NCI-H446 treated with DMSO at 0.1 percent for 48 hours (cell line): ENCODE measurements around the gene TOMM34.

ENCODE experiments used
- DNase-seq: peaks from one replicate; lab custom pipeline; 2025; lab: John Stamatoyannopoulos, UW

The TOMM34 gene

GRCh38 chr20:44962483-44962882 is 2.3 kb upstream of the TOMM34 start:
- DNase-seq, result no peak

- DNase-seq, result no peak
Observed at GRCh38 chr20:44961870-44962267, 1.7 kb upstream of the TOMM34 start.

DNA sequence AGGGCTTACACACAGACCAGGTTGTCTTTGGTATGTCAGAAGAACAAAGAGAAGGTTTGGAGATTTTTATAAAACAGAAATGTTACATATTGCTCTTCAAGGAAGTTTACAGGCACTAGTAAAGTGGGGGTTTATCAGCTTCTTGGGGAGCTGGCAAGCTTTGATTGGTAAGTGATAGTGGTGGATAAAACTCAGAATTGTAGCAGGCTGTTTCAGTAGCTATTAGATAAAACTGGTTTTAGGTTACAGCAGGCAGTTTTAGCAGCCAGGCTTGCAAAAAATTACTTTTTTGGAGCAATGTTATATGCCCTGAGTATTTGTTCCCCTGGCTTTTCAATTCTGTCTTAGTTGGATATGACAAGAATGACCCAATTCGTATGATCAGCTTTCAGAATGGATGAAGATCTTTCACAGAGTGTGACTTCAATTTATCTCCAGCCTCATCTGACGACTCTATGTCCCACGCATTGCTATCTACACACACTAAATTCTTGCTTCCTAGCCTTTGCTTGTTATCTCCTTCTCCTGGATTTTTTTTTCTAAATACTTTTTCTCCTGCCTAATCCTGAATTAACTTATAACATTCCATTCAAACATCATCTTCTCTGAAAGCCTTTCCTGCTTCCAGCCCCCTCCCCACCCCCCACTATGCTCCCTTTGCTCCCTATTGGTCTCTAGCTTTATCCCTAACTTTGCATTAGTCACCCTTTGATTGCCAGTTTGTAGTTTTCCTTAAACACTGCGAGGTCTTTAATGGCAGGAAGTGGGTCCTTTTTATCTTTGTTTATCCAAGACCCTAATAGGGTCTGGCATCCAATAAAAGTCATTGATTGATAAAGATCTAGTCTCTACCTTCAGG is 1.0 kb upstream of the TOMM34 start:
- no peak for DNase-seq

DNA sequence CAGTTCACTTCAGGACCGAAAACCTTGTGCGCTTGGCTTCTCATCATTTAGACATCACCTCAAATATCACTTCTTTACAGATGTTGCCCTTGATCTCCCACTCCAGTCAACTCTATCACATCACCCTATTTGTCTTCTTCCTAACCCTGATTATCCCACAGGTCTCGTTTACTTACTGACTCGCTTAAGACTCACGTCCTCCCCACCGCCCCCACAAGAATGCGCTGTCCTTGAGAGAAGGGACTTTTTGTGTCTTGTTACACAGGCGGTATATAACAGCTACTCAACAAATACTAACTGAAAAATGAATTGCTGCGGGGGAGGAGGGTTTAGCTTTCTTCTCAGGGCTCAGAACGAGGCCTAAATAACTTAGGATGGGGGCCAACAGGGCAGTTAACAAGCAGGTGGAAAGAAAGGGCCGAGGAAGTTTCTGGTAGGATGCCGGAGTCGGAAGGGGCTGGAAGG is 527 bp downstream of the TOMM34 start:
- DNase-seq, result no peak

DNA sequence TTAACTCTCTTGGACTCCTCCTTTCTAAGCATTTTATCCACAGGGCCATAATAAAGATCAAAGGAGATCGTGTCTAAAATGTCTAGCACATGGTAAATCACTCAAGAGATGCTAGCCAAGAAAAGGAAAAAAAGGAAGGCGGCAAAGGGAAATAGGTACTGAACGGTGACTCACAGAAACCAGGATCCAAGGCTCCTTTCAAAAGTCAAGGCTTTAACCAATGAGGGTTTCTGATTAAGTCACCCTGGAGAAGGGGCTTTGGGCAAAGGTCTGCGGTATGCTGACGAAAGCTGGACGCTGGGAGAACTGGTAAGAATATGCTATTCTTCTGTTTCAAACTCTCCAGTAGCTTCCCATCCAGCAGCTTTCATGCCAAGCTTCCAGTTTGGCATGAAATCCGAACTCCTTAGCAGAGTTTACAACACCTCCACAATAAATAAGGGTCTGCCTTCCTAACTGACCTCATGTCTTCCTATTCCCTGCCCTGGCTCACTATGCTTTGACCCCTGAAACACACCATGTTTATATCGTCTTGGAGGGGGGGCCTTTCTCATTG is 1.0 kb downstream of the TOMM34 start:
- DNase-seq, result no peak

DNA sequence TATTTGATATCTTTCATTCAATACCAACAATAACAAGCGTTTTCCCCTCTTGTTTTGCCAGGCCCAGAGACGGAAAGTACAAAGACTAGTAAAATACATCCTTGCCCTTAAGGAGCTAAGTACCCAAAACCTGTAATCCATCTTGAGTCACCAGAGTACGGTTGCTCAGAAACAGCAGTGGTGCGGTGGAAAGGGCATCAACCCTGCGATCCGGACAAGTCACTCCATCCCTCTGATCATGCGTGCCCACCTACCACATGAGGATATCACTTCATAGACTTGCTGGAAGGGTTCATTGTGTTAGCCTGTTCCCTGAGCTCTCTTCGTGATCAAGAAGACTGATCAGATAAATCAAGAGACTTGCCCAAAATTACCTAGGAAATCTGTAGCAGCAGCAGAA is 1.9 kb downstream of the TOMM34 start:
- DNase-seq, result no peak

GRCh38 chr20:44956410-44956809 is 3.8 kb downstream of the TOMM34 start:
- no peak for DNase-seq

DNA sequence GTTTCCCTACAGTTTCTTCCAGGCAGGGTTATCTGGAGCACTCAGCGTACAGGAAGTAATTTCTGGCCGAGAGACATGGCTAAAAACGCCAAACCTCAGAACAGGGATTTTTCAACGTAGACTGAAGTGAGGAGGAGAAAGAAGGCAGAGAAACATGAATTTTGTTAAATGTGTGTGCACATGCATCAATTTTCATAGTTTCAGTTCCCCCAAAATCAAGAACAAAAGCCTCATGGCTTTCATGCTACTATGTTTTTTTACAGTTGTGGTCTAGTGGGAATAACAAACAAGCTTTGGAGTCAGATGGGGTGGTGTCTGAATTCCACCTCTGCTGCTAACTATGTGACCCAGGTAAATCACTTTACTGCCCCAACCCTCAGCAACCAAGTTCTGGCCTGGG is 4.9 kb downstream of the TOMM34 start:
- no peak for DNase-seq

GRCh38 chr20:44954211-44954610 is 6.0 kb downstream of the TOMM34 start:
- no peak for DNase-seq

DNA sequence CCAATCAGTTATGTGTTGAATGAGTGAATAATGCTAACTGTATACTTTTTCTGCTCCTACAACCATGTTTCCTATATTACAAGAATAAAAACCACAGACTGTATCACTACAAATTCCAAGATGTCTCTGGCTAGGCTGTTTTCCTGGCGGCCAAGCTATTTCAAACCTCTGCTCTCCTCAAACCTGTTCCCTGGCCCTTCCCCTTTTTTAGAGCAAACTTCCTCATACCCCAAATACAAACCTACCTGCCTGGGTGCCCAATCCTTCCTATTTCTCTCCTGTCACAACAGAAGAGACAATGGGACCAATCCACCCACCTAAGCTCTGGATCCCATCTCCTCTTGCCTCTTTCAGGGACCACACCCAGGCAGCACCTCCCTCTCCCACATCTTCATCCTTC is 7.5 kb downstream of the TOMM34 start:
- DNase-seq, result no peak

DNA sequence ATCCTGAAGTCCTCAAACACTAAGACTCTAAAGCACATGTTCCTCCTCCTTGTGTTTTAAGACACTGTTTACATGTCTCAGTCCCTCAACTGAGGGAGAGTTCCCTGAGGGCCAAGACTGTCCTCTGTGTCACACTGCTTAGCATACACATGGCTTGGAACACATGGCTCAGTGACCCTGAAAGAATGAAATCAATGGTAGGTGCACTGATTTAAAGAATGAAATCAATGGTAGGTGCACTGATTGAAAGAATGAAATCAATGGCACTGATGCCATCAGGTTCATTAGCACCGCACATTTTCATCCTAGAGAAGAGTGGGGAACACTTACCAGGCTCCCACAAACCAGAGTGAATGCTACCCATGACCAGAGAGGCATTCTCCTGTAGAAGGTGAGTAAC is 9.8 kb downstream of the TOMM34 start:
- no peak for DNase-seq

DNA sequence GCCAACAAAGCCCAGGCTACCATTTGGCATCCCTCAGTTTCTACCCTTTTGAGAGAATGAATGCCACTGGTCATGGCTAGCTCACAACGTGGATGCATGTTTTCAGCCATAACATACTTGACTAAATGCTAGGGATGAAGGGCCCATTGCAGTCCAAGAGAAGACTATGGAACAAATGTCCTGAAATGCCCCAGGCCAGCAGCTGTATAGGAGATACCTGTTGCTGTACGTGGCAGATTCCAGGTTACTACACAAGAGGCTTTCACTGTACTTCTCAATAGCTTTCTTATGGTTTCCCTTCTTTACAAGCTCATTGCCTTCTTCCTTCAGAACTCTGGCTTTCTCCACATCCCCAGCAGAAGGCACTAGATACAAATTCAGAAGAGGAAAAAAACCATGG is 11.7 kb downstream of the TOMM34 start:
- DNase-seq, result no peak

DNA sequence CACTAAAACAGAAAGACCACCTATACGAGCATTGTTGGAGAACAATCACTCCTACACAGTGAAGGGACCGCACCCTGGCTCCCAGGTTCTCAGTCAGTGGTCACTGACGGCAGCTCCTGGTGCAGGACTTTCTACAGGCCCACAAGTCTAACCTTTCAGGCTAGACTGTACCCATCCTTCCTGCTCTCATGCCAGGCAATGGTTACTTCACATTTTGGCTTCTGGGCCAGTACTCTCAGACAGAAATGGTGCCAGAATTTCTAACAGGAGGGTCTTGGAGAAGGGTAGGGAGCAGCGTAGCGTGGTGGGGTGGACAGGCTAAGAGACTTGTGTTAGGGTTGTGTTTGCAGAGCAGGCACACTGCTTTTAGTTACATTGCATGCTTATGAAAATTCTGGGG is 12.1 kb downstream of the TOMM34 start:
- no peak for DNase-seq

- no peak for DNase-seq
Observed at GRCh38 chr20:44946271-44946852, 13.8 kb downstream of the TOMM34 start.

GRCh38 chr20:44945261-44945660 is 14.9 kb downstream of the TOMM34 start:
- no peak for DNase-seq

DNA sequence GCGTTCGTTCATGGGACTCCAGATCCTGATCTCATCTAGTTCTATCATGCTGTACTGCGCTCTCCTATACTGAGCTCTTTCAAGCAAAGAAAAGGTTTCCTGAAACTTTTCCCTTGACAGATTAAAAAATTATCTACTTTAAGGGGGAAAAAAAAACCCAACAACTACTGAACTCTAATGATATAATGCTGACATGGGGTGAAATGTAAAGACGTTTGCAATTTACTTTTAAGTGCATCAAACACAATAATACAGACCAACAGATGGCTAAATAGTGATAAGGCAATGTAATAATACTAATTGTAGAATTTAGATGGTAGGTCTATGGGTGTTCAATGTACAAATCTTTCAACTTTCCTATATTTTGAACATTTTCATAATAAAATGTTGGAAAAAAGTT is 16.4 kb downstream of the TOMM34 start:
- no peak for DNase-seq

DNA sequence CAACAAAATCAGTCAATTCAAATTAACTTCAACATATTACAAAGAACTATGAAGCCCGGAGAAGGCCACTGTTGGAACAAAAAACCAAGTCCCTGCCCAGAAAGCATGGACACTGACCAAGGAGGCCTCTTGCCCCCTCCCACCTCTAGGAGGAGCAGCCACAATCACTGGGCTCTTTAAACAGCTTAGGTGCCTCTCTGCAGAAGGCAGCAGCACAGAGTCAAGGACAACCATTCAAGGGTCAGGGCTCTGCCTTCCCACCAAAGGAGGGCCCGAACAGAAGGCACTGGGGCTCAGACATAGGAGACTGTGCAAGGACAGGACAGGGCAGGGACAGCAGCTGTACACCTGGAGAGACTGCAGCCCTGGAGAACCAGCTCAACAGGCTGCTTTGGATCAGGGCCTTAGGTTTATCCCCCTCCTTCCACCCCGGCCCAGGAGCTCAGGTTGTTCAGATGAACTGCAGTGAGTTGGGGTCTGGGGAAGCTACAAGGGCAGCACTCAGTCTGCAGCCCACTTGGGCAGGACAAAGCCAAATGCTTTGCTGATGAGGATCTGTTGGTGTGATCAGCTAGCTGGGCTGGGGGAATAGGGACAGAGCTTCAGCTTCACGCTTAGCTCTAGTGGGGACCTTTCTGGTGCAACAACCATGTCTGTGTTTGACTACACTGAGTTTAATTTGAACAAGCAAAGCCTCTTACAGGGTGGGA is 17.8 kb downstream of the TOMM34 start:
- DNase-seq, result no peak

- no peak for DNase-seq
Observed at GRCh38 chr20:44941120-44941691, 19.0 kb downstream of the TOMM34 start.

DNA sequence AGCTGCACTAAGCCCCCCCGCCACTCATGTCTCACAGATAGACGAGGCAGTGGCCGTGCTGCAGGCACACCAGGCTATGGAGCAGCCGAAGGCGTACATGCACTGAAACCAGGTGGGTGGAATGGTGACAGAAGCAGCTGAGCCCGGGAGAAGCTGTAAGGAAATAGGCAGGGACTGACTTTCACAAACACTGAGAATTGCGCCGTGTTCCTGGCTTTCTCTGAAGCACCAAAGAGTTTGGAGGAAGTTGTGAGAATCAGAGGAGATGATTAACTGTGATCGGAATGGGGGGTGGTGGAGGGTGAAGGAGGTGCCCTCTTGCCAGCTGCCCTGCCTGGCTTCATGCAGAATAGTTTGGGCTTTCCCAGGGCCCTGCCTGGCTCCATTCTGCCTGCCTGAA is 21.6 kb downstream of the TOMM34 start:
- DNase-seq, result no peak

GRCh38 chr20:44936510-44936909 is 23.7 kb downstream of the TOMM34 start:
- DNase-seq, result no peak

GRCh38 chr20:44932916-44933315 is 27.3 kb downstream of the TOMM34 start:
- no peak for DNase-seq

DNA sequence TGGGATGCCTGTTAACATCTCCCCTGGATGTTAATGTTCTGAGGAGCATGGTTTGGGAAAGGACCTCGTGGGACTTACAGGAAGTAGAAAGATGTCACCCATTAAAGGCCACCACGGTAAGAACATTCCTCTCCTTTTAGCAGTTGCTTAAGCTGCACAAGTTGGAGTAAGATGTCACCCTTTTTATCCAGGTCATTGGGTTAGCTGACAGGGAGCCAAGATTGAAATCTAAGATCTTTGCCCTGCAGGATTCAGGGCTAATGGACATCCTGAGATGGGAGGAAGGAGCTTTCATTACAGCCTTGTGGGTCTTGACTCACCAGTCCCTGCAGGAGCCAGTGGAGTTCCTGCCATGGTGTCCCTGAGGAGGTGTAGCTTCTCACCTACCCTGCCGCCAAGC is 28.3 kb downstream of the TOMM34 start:
- no peak for DNase-seq
